NCI-H1417 treated with DMSO at 0.1 percent for 48 hours (cell line): ENCODE results near the gene NPPA.

Experiments
- DNase-seq: peaks from one replicate; lab custom pipeline; 2025; lab: John Stamatoyannopoulos, UW

Gene NPPA

GRCh38 chr1:11842154-11843041 lies 5.2 kb downstream of the NPPA start:
- DNase-seq, result no peak

DNA sequence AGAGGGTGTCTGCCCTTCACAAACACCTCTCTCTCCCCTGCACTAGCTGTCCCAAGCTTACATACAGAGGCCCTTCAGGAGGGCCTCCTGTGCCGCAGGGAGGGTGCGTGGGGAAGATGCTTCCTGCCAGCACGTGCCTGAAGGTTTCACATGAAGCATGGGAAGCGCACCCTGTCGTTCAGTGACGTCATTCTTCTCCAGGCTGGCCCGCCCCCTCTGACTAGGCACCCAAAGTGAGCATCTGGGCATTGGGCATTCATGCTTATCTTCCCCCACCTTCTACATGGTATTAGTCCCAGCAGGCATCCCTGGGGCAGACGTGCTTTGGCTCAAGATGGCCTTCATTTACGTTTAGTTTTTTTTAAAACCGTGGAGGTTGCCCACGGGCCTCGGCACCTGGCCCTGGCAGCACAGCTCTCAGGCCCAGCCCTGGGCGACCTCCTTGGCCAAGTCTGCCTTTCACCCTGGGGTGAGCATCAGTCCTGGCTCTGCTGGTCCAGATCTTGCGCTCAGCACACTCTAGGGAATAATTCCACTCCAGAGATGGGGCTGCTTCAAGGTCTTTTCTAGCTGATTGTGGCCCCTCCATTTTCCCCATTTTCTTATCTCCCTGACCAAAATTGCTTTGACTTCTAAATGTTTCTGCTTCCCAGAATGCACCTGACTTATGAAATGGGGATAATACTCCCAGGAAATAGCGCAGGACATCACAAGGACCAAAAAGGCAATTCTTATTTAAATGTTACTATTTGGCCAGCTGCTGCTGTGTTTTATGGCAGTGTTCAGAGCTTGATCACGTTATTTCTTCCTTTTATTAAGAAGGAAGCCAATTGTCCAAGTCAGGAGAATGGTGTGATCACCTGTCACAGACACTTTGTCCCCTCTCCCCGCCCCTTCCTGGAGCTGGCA lies 6.1 kb downstream of the NPPA start:
- DNase-seq, result no peak

GRCh38 chr1:11839727-11840705 lies 7.6 kb downstream of the NPPA start:
- no peak for DNase-seq

- no peak for DNase-seq
Measured at GRCh38 chr1:11838349-11839272, 9.0 kb downstream of the NPPA start.

DNA sequence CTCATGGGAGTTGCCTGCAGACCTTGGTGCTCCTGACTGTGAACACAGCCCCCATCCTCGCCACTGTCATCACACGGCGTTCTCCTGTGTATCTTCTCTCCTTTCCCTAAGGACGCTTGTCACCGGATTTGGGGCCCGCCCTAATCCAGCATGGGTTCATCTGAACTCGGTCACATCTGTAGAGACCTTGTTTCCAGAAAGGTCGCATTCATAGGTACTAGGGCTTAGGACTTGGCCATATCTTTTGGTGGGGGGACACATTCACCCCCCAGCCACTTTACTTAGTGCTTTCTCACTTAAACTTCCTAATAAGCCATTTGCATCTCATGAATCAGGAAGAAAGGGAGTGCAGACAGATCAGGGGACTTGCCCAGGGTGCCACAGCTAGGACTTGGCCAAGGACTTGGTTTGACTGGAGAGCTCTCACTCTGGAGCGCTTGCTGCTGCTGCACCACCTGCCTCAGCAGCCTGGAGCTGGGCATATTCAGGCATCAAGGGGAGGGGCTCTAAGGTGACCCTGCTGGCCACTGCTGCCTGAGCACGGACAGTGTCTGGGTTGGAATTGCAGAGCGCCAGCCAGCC lies 9.7 kb downstream of the NPPA start:
- DNase-seq, result no peak

DNA sequence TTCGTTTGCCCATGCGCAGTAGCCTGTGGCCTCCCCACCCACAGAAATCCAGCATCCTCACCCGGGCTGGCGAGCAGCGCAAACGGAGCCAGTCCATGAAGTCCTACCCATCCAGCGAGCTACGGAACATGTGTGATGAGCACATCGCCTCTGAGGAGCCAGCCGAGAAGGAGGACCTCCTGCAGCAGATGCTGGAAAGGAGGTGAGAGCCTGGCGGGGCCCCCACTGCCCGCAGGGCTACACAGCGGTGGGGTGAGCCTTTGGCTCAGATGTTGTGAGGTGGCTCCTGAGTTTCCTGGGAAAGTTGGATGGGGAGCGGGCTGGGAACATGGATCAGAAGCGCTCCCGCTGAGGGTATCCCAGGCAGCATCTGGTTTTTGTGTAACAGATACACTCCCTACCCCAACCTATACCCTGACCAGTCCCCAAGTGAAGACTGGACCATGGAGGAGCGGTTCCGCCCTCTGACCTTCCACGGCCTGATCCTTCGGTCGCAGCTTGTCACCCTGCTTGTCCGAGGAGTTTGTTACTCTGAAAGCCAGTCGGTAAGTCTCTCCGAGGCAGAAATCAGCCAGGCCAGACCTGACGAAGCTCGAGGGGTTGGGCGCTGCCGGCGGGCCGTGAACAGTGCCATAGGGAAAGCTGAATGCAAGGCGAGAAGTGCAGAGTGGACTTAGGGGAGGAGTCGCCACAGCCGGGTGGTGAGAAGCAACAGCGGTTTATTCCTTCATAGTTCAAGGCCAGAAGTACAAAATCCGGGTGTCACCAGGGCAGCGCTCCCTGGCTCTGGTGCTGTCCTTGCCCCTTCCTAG lies 10.4 kb downstream of the NPPA start:
- no peak for DNase-seq

DNA sequence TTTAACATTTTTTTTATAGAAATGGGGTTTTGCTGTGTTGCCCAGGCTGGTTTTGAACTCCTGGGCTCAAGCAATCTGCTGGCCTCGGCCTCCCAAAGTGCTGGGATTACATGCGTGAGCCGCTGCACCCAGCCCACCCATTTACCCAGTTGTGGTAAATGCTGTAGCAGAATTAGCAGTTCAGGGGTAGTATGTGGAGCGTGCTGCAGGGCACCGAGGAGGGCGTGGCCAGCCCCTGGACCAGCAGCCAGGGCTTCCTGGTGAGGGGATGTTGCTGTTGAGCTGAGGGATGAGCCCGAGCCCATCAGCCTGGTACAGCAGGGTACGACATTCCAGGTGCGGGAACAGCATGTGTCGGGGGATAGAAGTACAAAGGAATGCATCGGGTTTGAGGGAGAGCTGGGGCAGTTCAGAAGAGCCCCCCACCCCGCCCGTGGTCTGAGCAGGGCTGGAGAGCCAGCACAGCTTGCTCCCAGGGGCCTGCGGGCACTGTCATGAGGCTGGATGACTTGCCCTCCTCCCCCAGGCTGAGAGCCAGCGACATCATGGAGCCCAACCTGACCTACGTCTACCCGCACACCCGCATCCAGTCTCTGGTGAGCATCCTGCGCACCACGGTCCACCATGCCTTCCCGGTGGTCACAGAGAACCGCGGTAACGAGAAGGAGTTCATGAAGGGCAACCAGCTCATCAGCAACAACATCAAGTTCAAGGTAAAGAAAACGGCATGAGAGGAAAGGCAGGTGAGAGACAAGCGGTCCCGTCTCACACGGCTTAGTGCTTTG lies 11.9 kb downstream of the NPPA start:
- no peak for DNase-seq

GRCh38 chr1:11833900-11834299 lies 13.7 kb downstream of the NPPA start:
- DNase-seq, result no peak

DNA sequence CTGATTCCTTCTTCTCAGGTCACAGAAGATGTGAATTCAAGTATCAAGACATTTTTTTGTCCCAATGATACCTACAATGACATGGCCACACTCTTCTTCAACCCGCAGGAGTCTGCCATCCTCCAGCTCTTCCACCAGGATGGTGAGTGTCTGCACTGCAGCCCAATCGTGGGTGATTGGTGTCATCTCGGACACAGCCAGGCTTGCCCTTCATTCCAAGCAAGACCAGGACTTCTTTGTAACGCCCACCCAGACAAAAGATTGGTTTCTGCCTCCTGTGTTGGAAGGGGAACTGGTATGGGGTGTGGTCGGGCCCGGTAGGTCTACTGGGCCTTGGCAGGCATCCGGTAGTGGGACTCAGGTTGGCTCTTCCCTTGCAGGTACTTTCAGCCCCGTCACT lies 14.1 kb downstream of the NPPA start:
- no peak for DNase-seq

DNA sequence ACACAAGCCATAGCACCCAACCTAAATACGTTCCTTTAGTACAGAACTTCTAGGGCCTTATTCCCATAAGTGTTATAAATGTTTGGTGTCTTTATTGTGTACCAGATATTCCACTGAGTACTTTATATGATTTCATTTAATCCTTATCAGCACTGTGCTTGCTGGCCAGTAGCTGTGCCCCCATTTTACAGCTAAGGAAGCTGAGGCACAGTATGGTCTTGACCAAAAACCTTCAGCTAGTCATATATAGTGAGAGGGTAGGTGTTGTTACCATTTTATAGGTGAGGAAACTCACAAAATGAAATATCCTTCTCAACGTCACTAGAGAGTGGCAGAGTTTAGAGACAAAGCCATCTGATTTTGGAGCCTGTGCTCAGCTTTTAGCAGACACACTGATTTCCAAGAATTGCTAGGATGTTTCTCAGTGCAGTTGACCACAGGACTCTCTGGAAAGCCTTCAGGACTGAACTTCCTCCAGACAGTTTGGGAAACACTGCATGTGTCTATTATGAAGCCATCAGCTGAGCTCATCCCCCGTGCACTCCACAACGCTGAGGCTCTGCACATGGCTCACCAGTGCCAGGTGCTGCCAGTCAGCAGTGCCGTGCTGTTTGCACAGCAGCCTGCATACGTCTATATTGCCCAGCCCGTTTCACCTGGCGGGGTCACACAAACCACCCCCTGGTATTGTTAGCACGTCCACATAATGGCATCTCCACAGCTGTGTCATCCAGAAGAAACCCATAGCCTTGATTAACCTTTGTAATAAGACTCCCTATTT lies 15.4 kb downstream of the NPPA start:
- DNase-seq, result no peak

DNA sequence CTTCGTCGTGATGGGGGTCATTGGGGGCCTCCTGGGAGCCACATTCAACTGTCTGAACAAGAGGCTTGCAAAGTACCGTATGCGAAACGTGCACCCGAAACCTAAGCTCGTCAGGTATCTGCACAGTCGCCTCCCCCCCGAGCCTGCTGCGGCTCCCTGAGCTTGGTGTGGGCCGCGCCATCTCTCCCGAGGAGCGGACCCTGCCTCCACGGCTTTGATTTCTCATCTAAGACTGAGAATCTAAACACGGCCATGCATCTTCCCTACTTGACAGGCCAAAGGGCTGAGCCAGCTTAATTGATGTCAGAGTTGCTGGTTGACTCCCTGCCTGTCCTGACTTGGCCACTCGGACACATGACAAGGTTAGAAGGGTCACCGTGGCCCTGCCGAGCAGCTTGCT lies 19.1 kb downstream of the NPPA start:
- no peak for DNase-seq

GRCh38 chr1:11826946-11827345 lies 20.6 kb downstream of the NPPA start:
- no peak for DNase-seq

DNA sequence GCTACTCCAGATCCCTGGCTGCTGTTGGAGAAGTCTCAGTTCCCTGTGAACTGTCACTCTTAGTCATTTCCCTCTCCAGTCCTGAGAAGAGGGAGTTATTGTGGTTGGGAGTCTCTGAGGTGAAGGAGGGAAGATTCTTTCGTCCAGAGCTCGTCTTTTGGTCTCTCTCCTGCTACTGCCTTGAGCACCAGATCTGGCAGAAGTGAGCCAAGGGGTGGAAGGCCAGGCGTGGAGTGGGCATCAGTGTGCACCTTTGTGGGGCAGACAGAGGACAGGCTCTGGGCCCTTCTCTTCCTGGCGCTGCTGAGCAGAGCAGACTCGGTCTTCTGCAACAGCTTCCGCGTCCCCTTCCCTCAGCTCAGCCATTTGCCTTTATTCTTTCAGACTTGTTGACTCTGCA lies 22.5 kb downstream of the NPPA start:
- no peak for DNase-seq

GRCh38 chr1:11823366-11824137 lies 24.0 kb downstream of the NPPA start:
- DNase-seq, result no peak

GRCh38 chr1:11822091-11822490 lies 25.5 kb downstream of the NPPA start:
- DNase-seq, result no peak

- DNase-seq, result no peak
Measured at GRCh38 chr1:11817192-11817591, 30.4 kb downstream of the NPPA start.

DNA sequence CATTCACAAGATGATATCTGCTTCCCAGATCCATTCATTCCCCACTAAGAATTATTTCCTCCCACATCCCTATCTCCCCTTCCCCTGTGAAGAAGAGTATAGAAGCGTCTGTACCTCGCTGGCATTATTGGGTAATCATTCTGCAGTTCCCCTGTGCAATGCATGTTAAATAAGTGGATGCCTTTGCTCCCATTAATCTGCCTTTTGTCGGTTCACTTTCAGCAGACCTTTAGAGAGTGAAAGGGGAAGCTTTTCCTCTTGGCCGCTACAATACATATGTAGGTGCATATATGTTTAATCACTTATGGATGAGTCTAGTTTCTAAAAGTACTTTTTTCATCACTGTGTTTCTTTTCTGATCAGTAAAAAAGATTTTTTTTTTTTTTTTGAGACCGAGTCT lies 34.6 kb downstream of the NPPA start:
- no peak for DNase-seq
